ENCODE measurements around the gene NTN1. TPM values are rescaled to one million over a fixed set of nuclear protein-coding genes. Genes with fewer than 3 reads are reported as not detected.

NTN1 gene
- polyA plus RNA-seq, 3 donors, result 0.03 to 0.04 TPM; not detected in 1

DNA sequence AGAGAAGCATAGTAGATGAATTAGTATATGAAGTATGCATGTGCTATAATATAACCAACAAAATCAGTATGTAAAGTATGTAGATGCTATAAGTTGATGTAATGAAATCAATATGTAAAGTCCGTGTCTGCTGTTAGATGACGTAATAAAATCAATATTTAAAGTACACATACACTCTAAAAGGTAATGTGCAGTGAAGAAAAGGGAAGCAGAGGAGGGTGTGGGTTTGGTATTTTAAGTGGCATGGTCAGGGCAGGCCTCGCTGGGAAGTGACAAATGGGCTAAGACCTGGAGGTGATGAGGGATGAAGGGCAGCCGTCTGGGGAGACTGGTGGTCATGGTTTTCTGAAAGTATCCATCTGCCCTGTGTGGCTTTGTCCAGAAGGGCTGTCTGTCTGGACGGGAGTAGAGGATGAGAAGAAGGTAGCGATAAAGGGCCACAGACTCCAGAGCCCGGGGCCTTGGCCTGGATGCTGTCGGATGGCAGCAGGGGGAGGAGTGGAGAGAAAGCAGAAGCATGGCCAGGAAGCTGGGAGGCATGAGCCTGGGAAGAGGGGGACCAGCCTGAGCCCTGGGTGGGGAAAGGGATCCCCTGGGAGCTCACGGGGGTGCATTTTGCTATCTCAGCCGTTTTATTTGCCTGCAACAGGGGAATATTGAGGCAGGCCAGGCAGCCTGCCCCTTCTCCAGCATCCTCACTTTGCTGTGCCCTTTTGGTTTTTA is 121.6 kb downstream of the NTN1 start:
- no peaks in the 10 kb centered on the region for H3K9me3 Mint-ChIP-seq
- H3K27ac Mint-ChIP-seq, result no peak overlapping the region
- Histone ChIP-seq H3K27ac (ENCODE audit: low read depth in 1 of 2, low read length in 2 of 2) (no peak overlapping the region), H3K4me2 (replicated peaks; ENCODE audit: extremely low read depth, low read length, poor library complexity, severe bottlenecking) (no peak overlapping the region), H3K36me3 (replicated peaks in 1 of 2; ENCODE audit: control insufficient read depth in 1 of 2, insufficient read depth in 2 of 2, low read length in 2 of 2) (no peaks in the 10 kb centered on the region), H3K27me3 (ENCODE audit: control insufficient read depth in 2 of 2, insufficient read depth in 2 of 2, low read length in 2 of 2) (no peaks in the 10 kb centered on the region), H3K9me3 (replicated peaks in 1 of 2; ENCODE audit: control insufficient read depth in 1 of 2, insufficient read depth in 1 of 2, low read length in 2 of 2) (no peaks in the 10 kb centered on the region), H2AFZ (ENCODE audit: insufficient read depth, low read depth, low read length, poor library complexity, severe bottlenecking) (no peak overlapping the region), H3K9ac (ENCODE audit: insufficient read depth, low read length, poor library complexity, severe bottlenecking) (no peak overlapping the region), H3K4me1 (ENCODE audit: control insufficient read depth in 1 of 2, insufficient read depth in 2 of 2, low read length in 2 of 2) (no peaks in the 10 kb centered on the region), H3K4me3 (replicated peaks in 1 of 3; ENCODE audit: low read depth in 2 of 3, low read length in 3 of 3) (no peak overlapping the region), H3K79me2 (ENCODE audit: insufficient read depth, low read length) (no peaks in the 10 kb centered on the region), H4K20me1 (ENCODE audit: insufficient read depth, low read length) (no peaks in the 10 kb centered on the region)
- no peaks in the 10 kb centered on the region for H3K36me3 Mint-ChIP-seq
- intact Hi-C loops (cut with micrococcal nuclease), result no loop called here
- TF ChIP-seq, protein P1, sequence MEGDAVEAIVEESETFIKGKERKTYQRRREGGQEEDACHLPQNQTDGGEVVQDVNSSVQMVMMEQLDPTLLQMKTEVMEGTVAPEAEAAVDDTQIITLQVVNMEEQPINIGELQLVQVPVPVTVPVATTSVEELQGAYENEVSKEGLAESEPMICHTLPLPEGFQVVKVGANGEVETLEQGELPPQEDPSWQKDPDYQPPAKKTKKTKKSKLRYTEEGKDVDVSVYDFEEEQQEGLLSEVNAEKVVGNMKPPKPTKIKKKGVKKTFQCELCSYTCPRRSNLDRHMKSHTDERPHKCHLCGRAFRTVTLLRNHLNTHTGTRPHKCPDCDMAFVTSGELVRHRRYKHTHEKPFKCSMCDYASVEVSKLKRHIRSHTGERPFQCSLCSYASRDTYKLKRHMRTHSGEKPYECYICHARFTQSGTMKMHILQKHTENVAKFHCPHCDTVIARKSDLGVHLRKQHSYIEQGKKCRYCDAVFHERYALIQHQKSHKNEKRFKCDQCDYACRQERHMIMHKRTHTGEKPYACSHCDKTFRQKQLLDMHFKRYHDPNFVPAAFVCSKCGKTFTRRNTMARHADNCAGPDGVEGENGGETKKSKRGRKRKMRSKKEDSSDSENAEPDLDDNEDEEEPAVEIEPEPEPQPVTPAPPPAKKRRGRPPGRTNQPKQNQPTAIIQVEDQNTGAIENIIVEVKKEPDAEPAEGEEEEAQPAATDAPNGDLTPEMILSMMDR (IDR thresholded peaks at IDR 0.05), result no peak
- H3K4me1 Mint-ChIP-seq, result no peaks in the 10 kb centered on the region
- DNase-seq, result no peak
- peak overlapping the region in 1 of 2 donors; percentile 0 for H3K4me3 Mint-ChIP-seq
- H3K27me3 Mint-ChIP-seq (ENCODE audit: low read depth in 3 of 3), result peaks cover 1 to 6% (median 3%) of the 10 kb centered on the region in 3 donors
- 82% methylated on average over 6 of the region's 10 CpGs for WGBS (ENCODE audit: insufficient coverage)

DNA sequence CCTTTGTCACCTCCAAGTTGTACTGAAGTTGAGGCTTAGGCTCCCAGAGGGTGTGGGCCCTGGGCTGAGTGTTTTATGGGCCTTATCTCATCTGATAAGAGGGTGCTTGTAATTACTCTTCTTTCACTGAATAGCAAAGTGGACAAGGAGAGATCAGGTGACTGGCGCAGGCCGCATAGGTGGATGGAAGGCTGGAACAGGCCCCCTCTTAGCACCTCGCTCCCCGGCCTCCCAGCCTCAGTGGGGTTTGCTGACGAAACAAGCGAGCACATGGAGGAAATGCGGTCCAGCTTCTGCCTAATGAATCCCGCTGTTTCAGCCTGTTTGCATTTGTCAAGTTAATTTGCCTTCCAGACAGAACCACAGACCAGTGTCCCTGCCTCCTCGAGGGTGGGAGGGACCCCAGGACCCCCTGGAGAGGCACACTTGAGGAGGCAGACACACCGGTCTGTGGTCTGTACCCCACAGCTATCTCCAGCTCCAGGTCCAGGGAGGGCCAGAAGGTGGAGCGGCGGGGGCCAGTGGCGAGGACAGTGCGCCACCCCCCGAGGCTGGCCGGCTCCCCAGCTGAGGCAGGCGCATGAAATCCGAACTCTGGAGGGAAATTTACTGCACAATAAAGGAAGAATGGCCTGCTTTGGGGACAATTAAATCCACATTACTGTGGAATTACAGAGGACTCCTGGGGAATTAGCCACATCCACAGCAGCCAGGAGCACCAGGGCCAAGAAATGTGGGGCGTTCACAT is 123.4 kb downstream of the NTN1 start:
- no peaks in the 10 kb centered on the region for H3K9me3 Mint-ChIP-seq
- H3K36me3 ChIP-seq (replicated peaks in 1 of 2; ENCODE audit: control insufficient read depth in 1 of 2, insufficient read depth in 2 of 2, low read length in 2 of 2), result no peaks in the 10 kb centered on the region
- no peaks in the 10 kb centered on the region for H3K9me3 ChIP-seq (replicated peaks in 1 of 2; ENCODE audit: control insufficient read depth in 1 of 2, insufficient read depth in 1 of 2, low read length in 2 of 2)
- no peaks in the 10 kb centered on the region for H3K79me2 ChIP-seq (ENCODE audit: insufficient read depth, low read length)
- intact Hi-C loops (cut with micrococcal nuclease), result no loop called here
- H2AFZ ChIP-seq (ENCODE audit: insufficient read depth, low read depth, low read length, poor library complexity, severe bottlenecking), result no peak overlapping the region
- H3K4me3 Mint-ChIP-seq, result no peak overlapping the region
- H3K27ac ChIP-seq (ENCODE audit: low read depth in 1 of 2, low read length in 2 of 2), result no peak overlapping the region
- no peaks in the 10 kb centered on the region for H4K20me1 ChIP-seq (ENCODE audit: insufficient read depth, low read length)
- no peak overlapping the region for H3K27ac Mint-ChIP-seq
- 90% methylated on average over 14 of the region's 19 CpGs for WGBS (ENCODE audit: insufficient coverage)
- H3K27me3 Mint-ChIP-seq (ENCODE audit: low read depth in 3 of 3), result peaks cover 5 to 10% (median 8%) of the 10 kb centered on the region in 3 donors
- H3K4me1 ChIP-seq (ENCODE audit: control insufficient read depth in 1 of 2, insufficient read depth in 2 of 2, low read length in 2 of 2), result no peaks in the 10 kb centered on the region
- H3K36me3 Mint-ChIP-seq, result no peaks in the 10 kb centered on the region
- no peaks in the 10 kb centered on the region for H3K27me3 ChIP-seq (ENCODE audit: control insufficient read depth in 2 of 2, insufficient read depth in 2 of 2, low read length in 2 of 2)
- TF ChIP-seq, protein P1 (IDR thresholded peaks at IDR 0.05), result no peak
- H3K4me3 ChIP-seq (replicated peaks in 1 of 3; ENCODE audit: low read depth in 2 of 3, low read length in 3 of 3), result no peak overlapping the region
- no peaks in the 10 kb centered on the region for H3K4me1 Mint-ChIP-seq
- no peak for DNase-seq
- no peak overlapping the region for H3K4me2 ChIP-seq (replicated peaks; ENCODE audit: extremely low read depth, low read length, poor library complexity, severe bottlenecking)
- no peak overlapping the region for H3K9ac ChIP-seq (ENCODE audit: insufficient read depth, low read length, poor library complexity, severe bottlenecking)
